Astrocyte (in vitro differentiated cells and primary cell): ENCODE data around the gene SRGAP1. TPM values are rescaled to one million over a fixed set of nuclear protein-coding genes. Genes with fewer than 3 reads are reported as not detected.
A peak's percentile ranks its signal among the peaks of the same experiment; 100 is the strongest.

Source experiments
- DNase-seq: peaks from one replicate; pipeline ENCODE4 v3.0.0-alpha.2; 2010; ENCODE audit warnings: low read depth
- FAIRE-seq: peaks from 2 replicates; lab custom pipeline; 2011; peaks lifted over from hg19 to GRCh38; lab: Jason Lieb, UNC
- H2AFZ ChIP-seq: 2 replicates; pipeline ENCODE4 v1.6.0; 2012; ENCODE audit warnings: low read depth, low read length, inconsistent platforms
- H3K27ac ChIP-seq: 2 replicates; pipeline ENCODE4 v1.5.1; 2011; ENCODE audit warnings: low read depth, low read length, inconsistent platforms
- H3K27me3 ChIP-seq: 2 replicates; pipeline ENCODE4 v1.6.0; 2011; ENCODE audit warnings: low read length, inconsistent platforms; ENCODE audit not compliant: insufficient read depth
- H3K36me3 ChIP-seq: 2 replicates; pipeline ENCODE4 v1.5.1; 2011; ENCODE audit warnings: low read length, inconsistent platforms; ENCODE audit not compliant: insufficient read depth
- H3K4me1 ChIP-seq: 2 replicates; pipeline ENCODE4 v1.5.1; 2011; ENCODE audit warnings: low read length, inconsistent platforms; ENCODE audit not compliant: insufficient read depth
- H3K4me2 ChIP-seq: 2 replicates; pipeline ENCODE4 v1.6.0; 2012; ENCODE audit warnings: low read length, inconsistent platforms
- H3K4me3 ChIP-seq: 2 replicates; pipeline ENCODE4 v1.5.1; 2011; ENCODE audit warnings: low read depth, mild to moderate bottlenecking, low read length, inconsistent platforms; ENCODE audit not compliant: insufficient read depth
- H3K79me2 ChIP-seq: 2 replicates; pipeline ENCODE4 v1.6.0; 2012; ENCODE audit warnings: mild to moderate bottlenecking, low read length, inconsistent platforms; ENCODE audit not compliant: insufficient read depth
- H3K9ac ChIP-seq: 2 replicates; pipeline ENCODE4 v1.6.0; 2012; ENCODE audit warnings: mild to moderate bottlenecking, low read length, inconsistent platforms
- H3K9me3 ChIP-seq: 2 replicates; pipeline ENCODE4 v1.5.1; 2012; ENCODE audit warnings: low read depth, mild to moderate bottlenecking, low read length, inconsistent platforms; ENCODE audit not compliant: insufficient read depth
- H4K20me1 ChIP-seq: 2 replicates; pipeline ENCODE4 v1.6.0; 2012; ENCODE audit warnings: low read length, inconsistent platforms; ENCODE audit not compliant: insufficient read depth
- H3K27ac Mint-ChIP-seq: one replicate; pipeline ENCODE4 v1.8.0; 2021; ENCODE audit warnings: mild to moderate bottlenecking, mixed read lengths; ENCODE audit not compliant: unreplicated experiment
- H3K27me3 Mint-ChIP-seq: one replicate; pipeline ENCODE4 v1.8.0; 2021; ENCODE audit warnings: low read depth, mixed read lengths; ENCODE audit not compliant: unreplicated experiment
- H3K36me3 Mint-ChIP-seq: one replicate; pipeline ENCODE4 v1.8.0; 2021; ENCODE audit warnings: low read depth, mixed read lengths; ENCODE audit not compliant: unreplicated experiment
- H3K4me1 Mint-ChIP-seq: one replicate; pipeline ENCODE4 v1.8.0; 2021; ENCODE audit warnings: low read depth, mixed read lengths; ENCODE audit not compliant: unreplicated experiment
- H3K4me3 Mint-ChIP-seq: one replicate; pipeline ENCODE4 v1.8.0; 2021; ENCODE audit warnings: mild to moderate bottlenecking, moderate library complexity, mixed read lengths; ENCODE audit not compliant: unreplicated experiment
- H3K9me3 Mint-ChIP-seq: one replicate; pipeline ENCODE4 v1.8.0; 2021; ENCODE audit warnings: mild to moderate bottlenecking, mixed read lengths; ENCODE audit not compliant: unreplicated experiment
- CTCF ChIP-seq: IDR thresholded peaks from 2 replicates; pipeline ENCODE4 v1.5.1; 2011; ENCODE audit warnings: low read depth, mild to moderate bottlenecking, inconsistent platforms, low read length, moderate library complexity; ENCODE audit not compliant: insufficient read depth
- EZH2 ChIP-seq: IDR thresholded peaks from 2 replicates; pipeline ENCODE4 v1.6.1; 2012; ENCODE audit warnings: mild to moderate bottlenecking, low read length, inconsistent platforms; ENCODE audit not compliant: insufficient read depth
- total RNA-seq: library from RNA; stranded (reverse); gene quantifications from 2 replicates; pipeline ENCODE4 v1.2.1, GENCODE V29; 2021

SRGAP1 gene
- total RNA-seq, 1 donor from 2014 or later: 15.2 TPM

- FAIRE-seq: peak; percentile 52
- Histone ChIP-seq H3K9ac (peak overlapping the region; percentile 77), H3K79me2 (peaks cover 74% of the 10 kb centered on the region), H3K27me3 (no peaks in the 10 kb centered on the region), H3K4me3 (peak overlapping the region; percentile 29), H4K20me1 (peaks cover 6% of the 10 kb centered on the region), H3K36me3 (no peaks in the 10 kb centered on the region), H3K27ac (peak overlapping the region; percentile 96), H3K4me2 (peak overlapping the region; percentile 80), H2AFZ (no peak overlapping the region), H3K9me3 (no peaks in the 10 kb centered on the region), H3K4me1 (peaks cover 41% of the 10 kb centered on the region)
- H3K27me3 Mint-ChIP-seq: no peaks in the 10 kb centered on the region
- no peaks in the 10 kb centered on the region for H3K9me3 Mint-ChIP-seq
- peaks cover 55% of the 10 kb centered on the region for H3K4me1 Mint-ChIP-seq
- peak; percentile 95 for DNase-seq
- H3K4me3 Mint-ChIP-seq: no peak overlapping the region
- peak overlapping the region; percentile 21 for H3K27ac Mint-ChIP-seq
- TF ChIP-seq EZH2: no peak
- TF ChIP-seq CTCF: no peak
- no peaks in the 10 kb centered on the region for H3K36me3 Mint-ChIP-seq
Measured at GRCh38 chr12:63917864-63918799, 73.6 kb downstream of the SRGAP1 start.

GRCh38 chr12:63918800-63919300, 74.3 kb downstream of the SRGAP1 start:
- H3K27ac Mint-ChIP-seq: peak overlapping the region; percentile 21
- no peaks in the 10 kb centered on the region for H3K9me3 Mint-ChIP-seq
- no peaks in the 10 kb centered on the region for H3K27me3 Mint-ChIP-seq
- peak; percentile 26 for FAIRE-seq
- peaks cover 6% of the 10 kb centered on the region for H4K20me1 ChIP-seq
- H3K27me3 ChIP-seq: no peaks in the 10 kb centered on the region
- no peak overlapping the region for H2AFZ ChIP-seq
- H3K4me1 Mint-ChIP-seq: peaks cover 55% of the 10 kb centered on the region
- no peak for TF ChIP-seq EZH2
- TF ChIP-seq CTCF: no peak
- peak overlapping the region; percentile 96 for H3K27ac ChIP-seq
- peaks cover 41% of the 10 kb centered on the region for H3K4me1 ChIP-seq
- no peaks in the 10 kb centered on the region for H3K36me3 Mint-ChIP-seq
- no peaks in the 10 kb centered on the region for H3K36me3 ChIP-seq
- H3K79me2 ChIP-seq: peaks cover 74% of the 10 kb centered on the region
- H3K4me3 ChIP-seq: no peak overlapping the region
- no peaks in the 10 kb centered on the region for H3K9me3 ChIP-seq
- peak overlapping the region; percentile 80 for H3K4me2 ChIP-seq
- peak overlapping the region; percentile 77 for H3K9ac ChIP-seq
- DNase-seq: peak; percentile 97
- no peak overlapping the region for H3K4me3 Mint-ChIP-seq
